Stimulated activated naive CD8-positive, alpha-beta T cell treated with anti-CD3 and anti-CD28 coated beads, Interleukin-15, Interleukin-2, amounts not matched to agents 100 ng/mL and 50 ng/mL, for 24 hours (primary cell): ENCODE measurements around the gene JPH4.

ENCODE experiments used
- H3K27ac Mint-ChIP-seq: one replicate; pipeline ENCODE4 v1.8.0; 2021; ENCODE audit warnings: mild to moderate bottlenecking, mixed read lengths
- H3K27me3 Mint-ChIP-seq: one replicate; pipeline ENCODE4 v1.8.0; 2021; ENCODE audit warnings: mixed read lengths
- H3K36me3 Mint-ChIP-seq: one replicate; pipeline ENCODE4 v1.8.0; 2021; ENCODE audit warnings: low read depth, mixed read lengths
- H3K4me1 Mint-ChIP-seq: one replicate; pipeline ENCODE4 v1.8.0; 2021; ENCODE audit warnings: low read depth, mixed read lengths
- H3K4me3 Mint-ChIP-seq: one replicate; pipeline ENCODE4 v1.8.0; 2021; ENCODE audit warnings: mild to moderate bottlenecking, mixed read lengths
- H3K9me3 Mint-ChIP-seq: one replicate; pipeline ENCODE4 v1.8.0; 2021; ENCODE audit warnings: mixed read lengths

JPH4 gene

GRCh38 chr14:23528555-23528954, 50.0 kb downstream of the JPH4 start:
- H3K36me3 Mint-ChIP-seq = no peaks in the 10 kb centered on the region
- H3K9me3 Mint-ChIP-seq = no peaks in the 10 kb centered on the region
- no peaks in the 10 kb centered on the region for H3K27me3 Mint-ChIP-seq
- H3K27ac Mint-ChIP-seq = no peak overlapping the region
- no peak overlapping the region for H3K4me3 Mint-ChIP-seq
- H3K4me1 Mint-ChIP-seq = no peaks in the 10 kb centered on the region

DNA sequence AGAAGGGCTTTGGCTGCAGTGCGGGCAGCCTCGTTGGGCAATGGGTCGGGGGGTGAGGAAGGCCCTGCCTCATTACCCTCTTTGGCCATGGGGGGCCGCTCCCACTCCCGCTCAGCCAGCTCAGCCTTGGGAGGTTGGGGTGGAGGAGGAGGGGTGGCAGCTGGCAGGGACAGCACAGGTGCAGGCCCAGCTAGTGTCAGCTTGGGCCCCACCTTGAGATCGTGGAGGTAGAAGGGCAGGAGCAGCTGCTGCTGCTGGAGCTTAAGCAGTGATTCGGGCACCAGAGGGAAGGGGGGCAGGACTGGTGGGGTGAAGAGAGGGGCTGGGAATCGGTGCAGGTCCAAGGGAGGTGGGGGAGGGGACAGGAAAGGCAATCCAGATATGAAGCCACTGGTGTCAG, 53.0 kb downstream of the JPH4 start:
- Mint-ChIP-seq H3K4me1 (no peaks in the 10 kb centered on the region), H3K36me3 (no peaks in the 10 kb centered on the region), H3K9me3 (no peaks in the 10 kb centered on the region), H3K27ac (no peak overlapping the region), H3K27me3 (no peaks in the 10 kb centered on the region), H3K4me3 (no peak overlapping the region)

DNA sequence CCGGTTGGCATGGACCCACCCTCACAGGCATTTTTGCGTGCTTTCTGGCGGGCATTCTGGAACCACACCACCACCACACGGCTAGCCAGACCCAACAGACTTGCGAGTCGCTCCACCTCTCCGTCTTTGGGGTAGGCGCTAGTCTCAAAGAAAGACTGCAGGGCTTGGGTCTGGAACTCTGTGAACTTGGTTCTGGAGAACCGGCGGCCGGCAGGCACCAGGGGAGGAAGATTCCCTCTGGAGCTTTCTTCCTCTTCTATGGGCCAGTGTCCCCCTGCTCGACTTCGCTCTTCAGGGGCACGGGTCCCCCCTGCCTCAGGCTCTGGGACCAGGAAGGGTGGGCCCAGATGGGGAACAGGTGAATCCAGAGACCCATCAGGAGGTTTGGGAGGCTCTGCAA, 53.6 kb downstream of the JPH4 start:
- H3K27me3 Mint-ChIP-seq = no peaks in the 10 kb centered on the region

GRCh38 chr14:23523229-23524016, 55.2 kb downstream of the JPH4 start:
- Mint-ChIP-seq H3K36me3 (no peaks in the 10 kb centered on the region), H3K27ac (no peak overlapping the region), H3K4me1 (no peaks in the 10 kb centered on the region), H3K4me3 (no peak overlapping the region), H3K27me3 (no peaks in the 10 kb centered on the region), H3K9me3 (no peaks in the 10 kb centered on the region)

More for the DNA sequence above, 53.6 kb downstream of the JPH4 start:
- H3K9me3 Mint-ChIP-seq = no peaks in the 10 kb centered on the region
- no peak overlapping the region for H3K27ac Mint-ChIP-seq
- H3K36me3 Mint-ChIP-seq = no peaks in the 10 kb centered on the region
- no peaks in the 10 kb centered on the region for H3K4me1 Mint-ChIP-seq
- H3K4me3 Mint-ChIP-seq = no peak overlapping the region

DNA sequence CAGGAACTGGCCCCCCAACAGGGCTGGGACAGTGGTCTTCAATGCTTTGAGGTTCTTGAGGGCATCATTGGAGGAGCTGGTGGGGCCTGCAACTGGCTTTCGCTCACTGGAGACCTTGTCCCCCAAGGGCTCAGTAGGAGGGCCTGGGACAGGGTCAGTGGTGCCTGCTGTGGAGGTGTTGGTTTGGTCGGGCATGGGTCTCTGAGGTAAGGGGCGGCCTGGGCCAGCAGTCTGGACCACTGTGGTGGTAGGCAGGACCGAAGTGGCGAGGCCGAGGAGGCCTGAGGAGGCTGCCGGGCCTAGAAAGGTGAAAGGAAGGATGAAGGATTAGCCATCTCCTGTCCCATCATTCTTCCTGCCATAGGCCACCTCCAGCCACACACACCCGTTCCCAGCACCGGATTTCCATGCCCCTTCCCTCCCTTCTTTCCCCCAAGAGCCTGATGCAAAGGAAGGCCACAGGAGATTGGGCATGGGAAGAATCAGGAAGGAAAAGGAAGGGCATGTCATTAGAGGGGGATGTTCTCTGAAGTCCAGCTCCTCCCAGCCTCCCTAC, 55.9 kb downstream of the JPH4 start:
- H3K4me3 Mint-ChIP-seq = no peak overlapping the region
- no peaks in the 10 kb centered on the region for H3K36me3 Mint-ChIP-seq
- H3K27ac Mint-ChIP-seq = no peak overlapping the region
- no peaks in the 10 kb centered on the region for H3K4me1 Mint-ChIP-seq
- H3K27me3 Mint-ChIP-seq = no peaks in the 10 kb centered on the region
- H3K9me3 Mint-ChIP-seq = no peaks in the 10 kb centered on the region

DNA sequence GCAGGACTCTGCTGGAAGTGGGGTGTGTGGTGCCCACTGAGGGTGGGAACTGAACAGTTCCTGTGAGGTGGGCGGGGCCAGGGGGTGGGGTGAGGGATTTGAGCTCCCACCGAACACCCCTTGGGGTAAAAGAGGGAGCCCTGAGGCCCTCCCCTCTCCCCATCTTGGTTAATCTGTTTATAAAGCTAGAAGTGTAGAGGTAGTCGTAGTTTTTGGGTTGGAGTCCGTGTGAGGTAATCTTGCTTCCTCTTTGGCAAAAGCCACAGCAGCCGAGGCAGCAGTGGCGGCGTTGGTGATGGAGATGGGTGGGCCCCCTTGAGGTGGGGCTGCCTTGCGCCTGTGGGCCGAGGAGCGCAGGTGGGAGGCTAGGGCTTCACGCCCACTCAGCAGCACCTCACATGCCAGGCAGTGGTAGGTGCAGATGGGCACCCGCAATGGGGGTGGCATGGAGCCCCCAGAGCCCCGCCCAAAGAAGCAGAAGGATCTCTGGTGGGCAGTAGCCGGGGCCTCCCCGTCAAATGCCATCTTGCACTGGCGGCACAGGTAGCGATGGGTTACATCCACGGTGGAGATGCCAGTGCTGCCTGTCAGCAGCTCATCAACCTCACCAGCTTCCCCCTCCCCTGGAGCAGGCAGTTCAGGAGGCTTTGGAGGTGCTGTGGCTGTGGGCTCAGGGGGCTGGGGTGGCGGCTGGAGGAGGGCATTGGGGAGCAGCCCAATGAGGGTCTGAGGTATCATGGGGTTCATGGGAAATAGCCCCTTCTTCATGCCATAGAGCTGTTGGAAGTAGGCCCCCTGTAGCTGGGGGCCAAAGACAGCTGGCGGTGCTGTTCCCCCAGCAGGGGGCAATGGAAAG, 56.6 kb downstream of the JPH4 start:
- no peaks in the 10 kb centered on the region for H3K36me3 Mint-ChIP-seq
- H3K9me3 Mint-ChIP-seq = no peaks in the 10 kb centered on the region
- no peak overlapping the region for H3K27ac Mint-ChIP-seq
- no peaks in the 10 kb centered on the region for H3K27me3 Mint-ChIP-seq
- H3K4me1 Mint-ChIP-seq = no peaks in the 10 kb centered on the region
- H3K4me3 Mint-ChIP-seq = no peak overlapping the region

GRCh38 chr14:23520899-23521533, 57.6 kb downstream of the JPH4 start:
- no peak overlapping the region for H3K27ac Mint-ChIP-seq
- no peaks in the 10 kb centered on the region for H3K4me1 Mint-ChIP-seq
- H3K27me3 Mint-ChIP-seq = no peaks in the 10 kb centered on the region
- no peaks in the 10 kb centered on the region for H3K36me3 Mint-ChIP-seq
- no peak overlapping the region for H3K4me3 Mint-ChIP-seq
- H3K9me3 Mint-ChIP-seq = no peaks in the 10 kb centered on the region

GRCh38 chr14:23518709-23519108, 59.9 kb downstream of the JPH4 start:
- Mint-ChIP-seq H3K9me3 (no peaks in the 10 kb centered on the region), H3K36me3 (no peaks in the 10 kb centered on the region), H3K4me1 (no peaks in the 10 kb centered on the region), H3K4me3 (no peak overlapping the region), H3K27ac (no peak overlapping the region), H3K27me3 (no peaks in the 10 kb centered on the region)
